NCI-H1105 treated with DMSO at 0.1 percent for 48 hours (cell line): ENCODE measurements around the gene ANKRD18A.

Source experiments
- DNase-seq: peaks from one replicate; lab custom pipeline; 2025; lab: John Stamatoyannopoulos, UW

Gene ANKRD18A

DNA sequence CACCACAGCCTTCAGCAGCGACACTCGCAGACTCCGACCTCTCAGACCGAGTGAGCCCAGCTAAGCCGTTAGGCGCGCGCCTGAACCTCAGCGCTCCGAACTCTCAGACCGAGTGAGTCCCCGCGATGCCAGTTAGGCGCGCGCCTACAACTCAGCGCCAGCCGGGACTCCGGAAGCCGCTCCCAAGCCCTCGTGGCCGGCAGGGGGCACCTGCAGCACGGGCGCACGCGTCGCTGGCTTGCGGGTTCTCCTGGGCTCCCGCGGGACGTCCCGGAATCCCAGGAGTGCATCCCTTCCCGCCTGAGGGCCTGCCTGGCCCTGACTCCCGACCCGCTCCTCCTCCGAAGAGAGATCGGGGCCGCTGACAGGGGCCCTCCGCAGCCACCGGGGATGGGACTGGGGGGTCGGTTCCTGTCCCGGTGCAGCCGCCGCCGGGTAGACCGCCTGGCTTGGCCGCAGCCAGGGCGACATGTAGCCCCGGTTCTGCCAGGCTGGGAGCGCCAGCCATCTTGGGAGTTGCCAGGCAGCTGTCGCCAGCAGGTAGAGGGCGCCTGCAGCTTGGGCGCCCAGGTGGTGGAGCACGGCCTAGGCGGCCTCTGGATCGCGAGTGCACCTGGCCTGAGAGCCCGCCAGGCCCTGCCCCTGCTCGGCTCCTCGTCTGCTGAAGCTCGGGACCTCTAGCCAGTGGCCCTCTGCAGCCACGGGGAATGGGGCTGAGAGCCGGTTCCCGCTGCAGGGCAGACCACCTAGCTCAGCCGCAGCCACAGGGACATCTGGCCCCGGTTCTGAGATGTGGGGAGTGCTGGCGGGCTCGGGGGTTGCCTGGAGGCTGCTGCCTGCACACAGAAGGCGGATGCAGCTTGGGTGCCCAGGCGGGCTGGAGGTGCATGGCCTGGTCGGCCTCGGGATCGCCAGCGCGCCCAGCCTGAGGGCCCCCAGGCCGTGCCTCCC is at the start of gene ANKRD18A:
Gene ANKRD18A, minus strand, starts transcription at position 114 of the 951 bp plus-strand sequence. CDS start 311 bp downstream, outside the sequence.
- peak; percentile 82 for DNase-seq

- no peak for DNase-seq
Observed at GRCh38 chr9:38668791-38669466, 48.5 kb upstream of the ANKRD18A start.

GRCh38 chr9:38662763-38663593 is 42.6 kb upstream of the ANKRD18A start:
- no peak for DNase-seq

DNA sequence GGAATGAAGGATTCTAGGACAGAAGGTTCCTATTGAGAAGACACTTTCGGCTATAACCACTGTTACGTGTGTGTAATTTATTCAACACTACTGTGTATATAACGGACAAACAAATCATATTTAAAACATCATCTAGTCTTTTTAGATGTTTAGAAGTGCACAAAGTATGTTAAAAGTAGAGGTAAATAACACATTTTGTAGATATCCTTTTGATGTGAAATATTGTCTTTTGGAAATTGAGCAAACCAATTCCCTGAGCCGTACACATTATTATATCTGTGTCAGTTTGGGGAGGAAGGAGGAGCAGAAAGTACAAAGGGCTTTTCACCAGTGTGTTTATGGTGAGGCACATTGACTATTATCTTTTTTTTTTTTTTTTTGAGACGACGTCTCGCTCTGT is 39.1 kb upstream of the ANKRD18A start:
- no peak for DNase-seq

- DNase-seq: no peak
Observed at GRCh38 chr9:38656896-38657295, 36.5 kb upstream of the ANKRD18A start.

GRCh38 chr9:38652486-38652885 is 32.1 kb upstream of the ANKRD18A start:
- no peak for DNase-seq

GRCh38 chr9:38652044-38652443 is 31.6 kb upstream of the ANKRD18A start:
- no peak for DNase-seq

GRCh38 chr9:38651400-38652042 is 31.1 kb upstream of the ANKRD18A start:
- DNase-seq: no peak

GRCh38 chr9:38650564-38650963 is 30.2 kb upstream of the ANKRD18A start:
- DNase-seq: no peak

- no peak for DNase-seq
Observed at GRCh38 chr9:38649731-38650363, 29.5 kb upstream of the ANKRD18A start.

DNA sequence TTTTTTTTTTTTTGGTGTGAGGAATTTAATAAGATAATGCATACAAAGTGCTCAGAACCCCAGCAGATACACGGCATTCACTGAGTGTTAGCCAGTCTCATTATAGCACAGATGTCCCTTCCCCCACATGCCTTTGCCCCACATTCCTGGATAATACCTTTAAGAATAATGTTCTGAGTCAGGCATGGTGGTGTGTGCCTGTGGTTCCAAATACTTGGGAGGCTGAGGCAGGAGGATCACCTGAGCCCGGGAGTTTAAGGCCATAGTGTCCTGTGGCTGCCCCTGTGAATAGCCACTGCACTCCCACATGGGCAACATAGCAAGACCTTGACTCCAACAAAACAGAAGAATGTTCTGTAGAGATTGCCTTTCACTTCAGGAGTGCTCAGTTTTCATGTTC is 24.2 kb upstream of the ANKRD18A start:
- DNase-seq: no peak

DNA sequence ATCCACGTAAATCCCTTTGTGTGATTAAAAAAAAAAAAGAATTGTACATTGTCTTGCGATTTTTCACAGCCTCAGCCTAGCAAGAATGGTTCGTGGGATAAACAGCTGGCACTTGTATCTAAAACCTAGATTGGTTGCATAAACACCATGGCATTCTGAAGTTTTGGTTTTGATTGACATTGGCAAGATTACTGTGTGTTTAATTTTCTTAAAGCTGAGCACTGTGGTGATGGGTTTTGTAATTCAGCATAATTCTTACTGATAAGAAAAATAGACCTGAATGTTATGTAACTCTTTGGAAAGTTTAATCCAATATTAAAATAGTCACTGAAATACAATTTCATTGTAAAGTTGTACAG is 23.4 kb upstream of the ANKRD18A start:
- no peak for DNase-seq

GRCh38 chr9:38642951-38643814 is 22.8 kb upstream of the ANKRD18A start:
- DNase-seq: no peak

GRCh38 chr9:38641985-38642864 is 21.8 kb upstream of the ANKRD18A start:
- DNase-seq: peak; percentile 35

- DNase-seq: no peak
Observed at GRCh38 chr9:38641142-38641541, 20.7 kb upstream of the ANKRD18A start.

DNA sequence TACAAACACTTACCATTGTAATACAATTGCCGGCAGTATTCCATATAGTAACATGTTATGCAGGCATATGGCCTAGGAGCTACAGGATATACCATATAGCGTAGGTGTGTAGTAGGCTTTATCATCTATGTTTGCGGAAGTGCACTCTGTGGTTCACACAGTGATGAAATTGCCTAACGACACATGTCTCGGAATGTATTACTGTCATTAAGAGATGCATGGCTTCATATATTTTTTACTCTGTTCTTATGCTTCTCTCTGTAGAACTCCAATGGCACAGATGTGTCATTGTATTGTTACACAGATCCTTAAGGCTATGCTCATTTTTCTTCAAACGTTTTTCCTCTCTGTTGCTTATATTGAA is 19.2 kb upstream of the ANKRD18A start:
- DNase-seq: no peak

- no peak for DNase-seq
Observed at GRCh38 chr9:38638881-38639576, 18.6 kb upstream of the ANKRD18A start.

DNA sequence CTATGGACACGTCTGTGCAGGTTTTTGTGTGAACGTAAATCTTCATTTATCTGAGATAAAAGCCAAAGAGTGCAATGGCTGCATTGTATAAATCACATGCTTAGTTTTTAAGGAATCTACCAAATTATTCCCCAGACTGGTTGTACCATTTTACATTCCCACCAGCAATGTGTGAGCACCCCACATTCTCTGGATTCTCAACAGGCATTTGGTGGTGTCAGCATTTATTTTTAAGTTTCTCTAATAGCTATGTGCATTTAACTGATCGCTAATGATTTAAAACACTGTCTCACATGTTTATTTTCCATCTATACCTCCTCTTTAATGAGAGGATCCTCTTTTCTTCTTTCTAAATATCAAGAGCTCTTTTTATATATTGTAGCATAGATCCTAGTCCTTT is 13.9 kb upstream of the ANKRD18A start:
- no peak for DNase-seq

DNA sequence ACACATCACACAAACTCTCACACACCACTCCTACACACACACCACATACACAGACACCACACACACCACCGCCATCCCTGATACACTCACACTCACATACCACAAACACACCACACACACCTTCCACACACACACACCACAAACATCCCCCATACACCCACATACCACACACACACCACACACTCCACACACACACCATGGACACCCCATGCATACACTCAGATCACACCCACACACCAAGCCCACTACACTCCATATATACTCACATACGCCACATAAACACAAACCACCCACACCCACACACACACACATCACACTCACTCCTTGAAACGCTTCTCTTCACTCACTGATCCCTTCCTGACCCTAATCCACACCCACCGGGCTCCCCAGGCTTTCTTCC is 9.1 kb upstream of the ANKRD18A start:
- DNase-seq: no peak
